Measurements from ENCODE around the gene TAF7L. TPM values are rescaled to one million over a fixed set of nuclear protein-coding genes. Genes with fewer than 3 reads are reported as not detected.

The TAF7L gene, protein sequence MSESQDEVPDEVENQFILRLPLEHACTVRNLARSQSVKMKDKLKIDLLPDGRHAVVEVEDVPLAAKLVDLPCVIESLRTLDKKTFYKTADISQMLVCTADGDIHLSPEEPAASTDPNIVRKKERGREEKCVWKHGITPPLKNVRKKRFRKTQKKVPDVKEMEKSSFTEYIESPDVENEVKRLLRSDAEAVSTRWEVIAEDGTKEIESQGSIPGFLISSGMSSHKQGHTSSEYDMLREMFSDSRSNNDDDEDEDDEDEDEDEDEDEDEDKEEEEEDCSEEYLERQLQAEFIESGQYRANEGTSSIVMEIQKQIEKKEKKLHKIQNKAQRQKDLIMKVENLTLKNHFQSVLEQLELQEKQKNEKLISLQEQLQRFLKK
- 0.21 and 0.24 TPM in 2 replicates for total RNA-seq

DNA sequence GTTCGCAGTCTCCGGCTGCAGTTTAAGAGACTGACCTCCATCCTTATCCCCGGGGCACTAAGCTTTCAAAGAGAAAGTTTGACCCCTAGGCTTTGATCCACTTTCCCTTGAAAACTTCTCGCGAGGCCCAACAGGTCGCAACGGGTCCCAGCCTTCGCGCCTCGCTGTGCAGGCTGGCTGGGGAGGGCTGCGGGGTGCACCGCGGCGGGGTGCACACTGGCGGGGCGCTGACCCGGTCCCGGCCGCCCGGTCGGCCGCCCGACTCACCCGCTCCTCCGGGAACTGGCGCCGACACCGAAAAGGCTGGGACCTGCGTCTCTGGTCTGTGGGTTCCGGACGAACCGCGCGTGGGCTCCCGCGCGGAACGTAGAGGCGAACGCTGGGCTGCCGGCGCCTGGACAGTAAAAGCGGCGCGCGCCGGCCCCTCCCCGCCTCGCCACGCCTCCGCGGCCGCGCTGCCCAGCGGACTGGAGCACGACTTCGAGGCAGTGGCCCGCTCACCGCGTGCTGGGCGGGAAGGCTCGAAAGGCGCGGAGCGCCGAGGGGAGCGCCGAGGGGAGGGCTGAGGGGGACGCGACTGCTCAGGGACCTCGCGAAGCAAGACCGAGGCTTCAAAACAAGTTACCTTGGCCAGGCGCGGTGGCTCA, at the start of gene TAF7L:
Gene TAF7L, minus strand, starts transcription at position 378 of the 647 bp plus-strand sequence. CDS start 3,791 bp downstream, outside the sequence.

DNA sequence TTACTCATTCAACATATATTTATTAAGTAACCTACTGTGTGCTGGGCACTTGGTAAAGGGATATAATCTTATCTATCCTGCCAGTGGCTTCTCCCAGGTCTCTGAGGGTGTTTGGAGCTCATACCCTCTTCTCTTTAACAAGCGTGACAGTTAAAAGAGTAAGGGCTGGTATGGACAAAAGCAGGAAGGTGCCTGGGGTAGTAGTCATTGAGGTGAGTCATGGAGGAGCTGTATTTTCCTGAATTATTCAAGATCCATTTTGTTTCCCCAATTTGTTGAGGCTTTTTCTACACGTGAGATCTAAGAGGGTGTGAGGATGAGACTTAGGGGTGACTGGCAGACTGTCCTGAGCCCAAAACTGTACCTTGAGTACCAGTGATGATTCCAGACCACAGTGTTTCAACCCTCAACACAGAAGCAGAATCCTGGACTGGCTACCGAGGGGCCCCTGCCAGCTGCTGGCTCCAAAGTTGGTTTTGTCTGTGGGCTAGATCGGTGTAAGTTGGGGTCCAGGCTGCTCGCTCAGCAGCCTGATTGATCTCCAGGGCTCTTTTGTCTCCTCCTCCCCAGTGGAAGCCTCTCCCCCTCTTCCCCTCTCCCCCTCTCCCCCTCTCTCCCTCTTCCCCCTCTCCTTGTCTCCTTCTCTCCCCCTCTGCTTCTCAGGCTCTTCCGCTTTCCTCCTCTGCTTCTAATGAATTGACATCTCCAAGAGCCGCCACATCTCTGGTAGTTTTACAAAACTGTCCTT, 71.8 kb downstream of the TAF7L start, which contains the start of gene DRP2:
Gene DRP2, plus strand, starts transcription at position 671 of the 748 bp plus-strand sequence. CDS start 11,862 bp downstream, outside the sequence.

Other genes starting within 250 kb of the TAF7L start
- gene TRMT2B, start 239.2 kb downstream of the TAF7L start, total RNA-seq = 7.5 and 10.8 TPM in 2 replicates
- not detected in 2 replicates for gene TMEM35A, start 212.5 kb downstream of the TAF7L start, total RNA-seq
- 1.7 and 3.9 TPM in 2 replicates for gene CENPI, start 193.1 kb downstream of the TAF7L start, total RNA-seq
- gene DRP2, start 71.5 kb downstream of the TAF7L start, total RNA-seq = under 0.01 TPM in 2 replicates
- gene TIMM8A, start 57.4 kb upstream of the TAF7L start, total RNA-seq = 4.1 and 4.9 TPM in 2 replicates
- not detected in 2 replicates for gene BTK, start 94.9 kb upstream of the TAF7L start, total RNA-seq
- 349 and 594 TPM in 2 replicates for gene RPL36A, start 99.7 kb upstream of the TAF7L start, total RNA-seq
- 13.4 and 29.9 TPM in 2 replicates for gene GLA, start 116.6 kb upstream of the TAF7L start, total RNA-seq
- gene HNRNPH2, start 116.9 kb upstream of the TAF7L start, total RNA-seq = 47.1 and 54.5 TPM in 2 replicates
- 0.43 and 0.72 TPM in 2 replicates for gene ARMCX4, start 194.1 kb upstream of the TAF7L start, total RNA-seq

All from tracheal epithelial cell (primary cell).